HS-5 (cell line): Measurements from ENCODE around the gene TOGARAM2.
"Not testable (repeated sequence)": the region's sequence is repeated elsewhere in the genome, so short reads cannot be mapped to it uniquely, and the experiment has no call there.

ENCODE experiments used
- DNase-seq: peaks from one replicate; pipeline ENCODE4 v3.0.0-alpha.2; 2012; ENCODE audit warnings: low read depth

Gene TOGARAM2

GRCh38 chr2:28977176-28977875 is 3.8 kb upstream of the TOGARAM2 start:
- no peak for DNase-seq

DNA sequence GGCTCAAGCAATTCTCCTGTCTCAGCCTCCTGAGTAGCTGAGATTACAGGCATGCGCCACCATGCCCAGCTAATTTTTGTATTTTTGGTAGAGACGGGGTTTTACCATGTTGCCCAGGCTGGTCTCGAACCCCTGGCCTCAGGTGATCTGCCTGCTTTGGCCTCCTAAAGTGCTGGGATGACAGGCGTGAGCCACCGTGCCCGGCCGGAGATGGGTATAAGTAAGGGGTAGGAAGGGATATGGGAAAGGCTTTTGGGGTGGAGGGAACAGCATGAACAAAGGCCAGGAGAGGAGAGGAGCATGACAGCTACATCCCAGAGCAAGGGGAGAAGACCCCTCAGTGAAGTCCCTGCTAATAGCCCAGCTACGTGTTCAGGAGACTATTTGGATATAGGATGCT is 3.1 kb upstream of the TOGARAM2 start:
- not testable (repeated sequence) for DNase-seq

- no peak for DNase-seq
Observed at GRCh38 chr2:28978606-28979005, 2.5 kb upstream of the TOGARAM2 start.

- DNase-seq: no peak
Observed at GRCh38 chr2:28979041-28979440, 2.1 kb upstream of the TOGARAM2 start.

GRCh38 chr2:28979576-28980366 is 1.3 kb upstream of the TOGARAM2 start:
- DNase-seq: no peak

DNA sequence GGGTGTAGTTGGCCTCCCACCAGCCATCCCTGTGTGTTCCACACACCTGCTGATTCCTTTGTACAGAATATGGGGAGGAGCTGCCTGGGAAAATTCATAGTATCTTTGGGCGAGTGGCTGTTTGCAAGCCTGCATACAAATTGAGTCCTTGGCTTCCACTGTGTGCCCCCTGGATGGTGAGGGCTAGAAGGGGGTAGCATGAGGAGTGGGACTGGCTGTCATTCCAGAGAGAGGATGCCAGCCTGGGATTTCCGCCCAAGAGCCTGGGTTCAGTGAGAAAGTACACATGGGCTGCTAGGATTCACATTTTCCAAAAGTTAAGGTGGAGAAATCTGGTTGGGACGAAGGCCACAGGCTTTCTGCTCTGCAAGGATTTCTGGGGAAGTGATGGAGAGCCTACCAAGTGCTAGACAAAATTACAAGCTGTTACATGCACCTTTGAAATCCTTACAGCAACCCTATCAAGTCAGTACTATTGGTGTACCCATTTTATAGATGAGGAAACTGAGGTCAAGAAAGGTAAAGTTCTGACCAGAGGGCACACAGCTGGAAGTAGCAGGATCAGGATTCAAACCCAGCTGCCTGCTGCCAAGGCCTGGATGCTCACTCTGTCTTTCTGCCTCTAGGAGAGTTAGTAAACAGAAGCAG is 606 bp upstream of the TOGARAM2 start:
- no peak for DNase-seq

DNA sequence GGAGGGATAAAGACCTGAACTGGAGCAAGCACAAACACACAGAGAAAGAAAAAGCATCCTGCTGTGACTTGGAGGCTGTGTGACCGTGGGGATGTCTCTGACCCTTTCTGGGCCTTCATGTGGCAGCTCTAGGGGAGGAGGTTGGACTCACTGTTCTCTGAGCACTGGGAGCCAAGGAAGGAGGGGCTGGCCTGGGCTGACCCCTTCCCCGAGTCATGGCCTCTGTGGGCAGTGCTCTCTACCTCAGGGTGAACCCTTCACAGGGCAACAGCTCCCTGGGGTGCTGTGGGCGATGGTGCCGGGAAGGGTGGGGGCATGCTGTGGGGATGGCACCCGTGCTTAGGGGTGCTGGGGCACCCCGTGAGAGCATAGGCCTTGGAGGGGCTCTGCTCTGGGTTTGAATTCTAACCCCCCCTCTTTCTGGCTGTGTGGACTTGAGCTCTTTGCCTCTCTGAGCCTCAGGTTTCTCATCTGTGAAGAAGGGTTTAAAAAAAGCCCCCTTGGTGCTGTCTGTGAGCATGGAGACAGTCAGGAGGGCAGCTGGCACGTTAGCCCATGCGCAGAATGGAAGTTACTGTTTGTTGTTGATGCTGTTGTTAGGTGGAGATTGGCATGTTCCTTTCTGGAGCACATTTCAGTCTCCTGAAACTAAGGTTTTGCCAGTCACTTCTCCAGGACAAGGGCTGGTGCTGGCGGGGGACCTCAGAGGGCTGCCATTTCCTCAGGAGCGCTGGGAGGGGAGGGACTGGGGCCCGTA is 700 bp downstream of the TOGARAM2 start:
- DNase-seq: no peak

DNA sequence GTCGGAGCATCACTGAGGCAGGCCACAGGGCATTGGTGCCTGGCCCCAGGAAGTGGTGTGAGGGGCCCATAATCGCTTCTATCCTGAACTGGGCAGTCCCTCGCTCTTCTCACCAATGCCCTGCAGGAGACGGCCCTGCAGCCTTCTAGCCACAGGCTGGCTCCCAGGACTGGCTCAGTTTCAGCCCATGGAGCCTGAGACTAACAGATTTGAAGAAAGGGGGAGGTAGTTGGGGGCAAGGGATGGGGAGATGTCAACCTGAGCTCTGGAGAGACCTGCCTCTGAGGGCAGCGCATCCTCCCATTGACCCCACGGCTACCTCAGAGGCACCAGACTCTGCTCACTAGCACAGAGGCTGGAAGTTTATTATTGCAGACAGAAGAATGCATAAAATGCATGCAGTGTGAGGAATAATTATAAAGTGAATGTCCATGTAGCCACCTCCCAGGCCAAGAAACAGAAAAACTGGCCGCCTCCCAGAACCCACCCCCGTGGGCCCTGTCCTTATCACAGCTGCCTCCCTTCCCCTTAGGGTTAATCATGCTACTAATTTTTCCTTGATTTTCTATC is 1.4 kb downstream of the TOGARAM2 start:
- DNase-seq: no peak

GRCh38 chr2:28986429-28986828 is 5.3 kb downstream of the TOGARAM2 start:
- DNase-seq: no peak

GRCh38 chr2:28989973-28990372 is 8.9 kb downstream of the TOGARAM2 start:
- DNase-seq: no peak

DNA sequence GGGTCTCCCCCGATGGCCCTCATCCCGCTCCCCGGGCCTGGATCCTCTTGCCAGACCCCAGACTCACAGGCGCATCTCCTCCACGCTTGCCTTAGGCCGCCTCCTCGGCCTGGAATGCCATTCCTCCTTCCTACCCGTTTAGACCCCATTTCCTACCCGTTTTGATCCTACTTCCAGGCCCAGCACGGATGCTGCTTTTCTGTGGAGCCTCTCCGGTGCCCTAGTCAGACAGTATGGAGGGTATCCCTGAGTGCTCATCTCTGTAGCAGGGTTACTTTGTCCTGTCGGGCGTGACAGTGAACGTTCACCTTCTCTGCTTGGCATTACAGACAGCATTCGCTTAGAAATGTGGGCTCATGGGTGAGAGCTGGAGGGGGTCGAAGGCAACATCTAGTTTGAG is 9.3 kb downstream of the TOGARAM2 start:
- DNase-seq: no peak

DNA sequence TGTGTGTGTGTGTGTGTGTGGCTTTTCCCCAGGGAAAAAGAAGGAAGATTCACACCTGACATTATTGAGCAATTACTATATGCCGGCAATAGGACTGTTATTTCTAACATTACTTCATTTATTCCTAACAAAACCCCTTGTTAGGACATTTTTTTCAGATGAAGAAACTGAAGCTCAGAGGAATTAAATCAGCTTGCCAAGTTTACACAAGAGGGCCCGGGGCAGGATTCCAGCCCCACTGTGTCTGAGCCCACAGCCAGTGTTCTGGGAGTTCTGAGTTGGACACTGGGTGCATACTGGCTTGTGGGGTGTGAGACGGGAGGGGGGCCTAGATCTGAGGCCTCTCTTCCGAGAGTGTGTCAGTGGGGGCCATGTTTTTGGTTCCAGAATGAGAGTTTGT is 9.9 kb downstream of the TOGARAM2 start:
- DNase-seq: no peak

- no peak for DNase-seq
Observed at GRCh38 chr2:28991460-28991859, 10.4 kb downstream of the TOGARAM2 start.

DNA sequence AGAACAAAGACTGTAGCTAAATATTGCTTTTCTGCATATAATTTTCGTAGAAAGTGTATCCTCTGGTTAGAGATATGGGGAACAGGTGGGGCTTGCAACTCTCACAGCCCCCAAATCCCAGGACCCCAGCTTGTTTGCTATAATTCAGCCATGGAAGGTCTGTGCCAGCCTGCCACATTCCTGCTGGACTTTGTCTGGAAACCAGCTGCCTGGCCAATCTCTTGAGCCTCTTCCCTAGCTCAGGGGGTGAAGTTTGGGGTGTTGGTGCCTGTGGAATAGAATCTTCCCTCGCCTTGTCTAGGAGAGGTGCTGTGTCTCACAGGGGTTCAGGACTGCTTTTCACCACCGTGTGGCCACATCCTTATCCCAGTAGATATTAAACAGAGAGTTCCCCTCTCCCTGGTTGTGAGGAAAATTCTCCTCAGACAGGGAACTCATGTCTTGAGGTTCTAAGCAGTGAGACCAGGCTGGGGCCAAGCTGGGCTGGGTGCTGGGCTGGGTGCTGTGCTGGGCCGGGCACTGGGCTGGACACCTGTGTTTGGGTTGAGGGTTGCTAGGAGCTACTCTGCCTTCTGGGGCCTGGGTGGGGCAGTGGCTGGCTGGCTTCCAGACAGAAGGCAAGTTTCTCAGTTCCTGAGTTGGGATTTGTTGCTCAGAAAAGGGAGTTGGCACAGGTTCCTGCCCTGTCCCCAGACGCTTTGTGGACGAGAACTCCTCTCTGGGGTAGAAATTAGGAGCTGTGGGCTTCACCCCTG is 12.3 kb downstream of the TOGARAM2 start:
- DNase-seq: no peak

GRCh38 chr2:28994074-28994473 is 13.0 kb downstream of the TOGARAM2 start:
- no peak for DNase-seq

- DNase-seq: no peak
Observed at GRCh38 chr2:28994679-28995078, 13.6 kb downstream of the TOGARAM2 start.

DNA sequence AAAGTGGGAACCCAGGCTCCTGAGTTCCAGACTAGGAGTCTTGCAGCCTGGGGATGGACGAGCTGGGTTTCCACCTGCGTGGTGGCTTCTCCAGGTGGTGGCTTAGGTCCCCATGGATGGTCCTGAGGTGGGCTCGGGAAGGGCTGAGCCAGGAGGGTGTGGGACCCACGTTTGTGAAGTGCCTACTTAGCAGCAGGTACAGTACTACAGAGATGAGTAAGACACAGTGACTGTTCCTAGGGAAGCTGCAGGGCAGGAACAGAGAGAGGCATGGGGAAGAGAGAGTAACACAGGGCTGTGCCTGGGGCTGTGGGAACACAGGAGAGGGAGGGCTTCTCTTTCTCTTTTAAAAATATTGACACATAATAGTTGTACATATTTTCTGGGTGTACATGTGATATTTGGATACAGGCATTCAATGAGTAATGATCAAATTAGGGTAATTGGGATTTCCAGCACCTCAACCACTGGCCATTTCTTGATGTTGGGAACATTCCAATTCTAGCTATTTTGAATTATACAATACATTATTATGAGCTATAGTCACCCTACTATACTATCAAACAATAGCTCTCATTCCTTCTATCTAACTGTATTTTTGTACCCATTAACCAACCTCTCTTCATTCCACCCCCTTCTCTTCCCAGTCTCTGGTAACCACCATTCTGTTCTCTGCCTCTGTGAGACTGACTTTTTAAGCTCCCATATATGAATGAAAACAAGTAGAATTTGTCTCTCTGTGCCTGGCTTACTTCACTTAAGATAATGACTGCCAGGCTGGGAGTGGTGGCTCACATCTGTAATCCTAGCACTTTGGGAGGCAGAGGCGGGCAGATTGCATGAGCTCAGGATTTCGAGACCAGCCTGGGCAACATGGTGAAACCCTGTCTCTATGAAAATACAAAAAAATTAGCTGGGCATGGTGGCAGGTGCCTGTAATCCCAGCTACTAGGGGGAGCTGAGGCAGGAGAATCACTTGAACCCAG is 15.0 kb downstream of the TOGARAM2 start:
- DNase-seq: no peak

DNA sequence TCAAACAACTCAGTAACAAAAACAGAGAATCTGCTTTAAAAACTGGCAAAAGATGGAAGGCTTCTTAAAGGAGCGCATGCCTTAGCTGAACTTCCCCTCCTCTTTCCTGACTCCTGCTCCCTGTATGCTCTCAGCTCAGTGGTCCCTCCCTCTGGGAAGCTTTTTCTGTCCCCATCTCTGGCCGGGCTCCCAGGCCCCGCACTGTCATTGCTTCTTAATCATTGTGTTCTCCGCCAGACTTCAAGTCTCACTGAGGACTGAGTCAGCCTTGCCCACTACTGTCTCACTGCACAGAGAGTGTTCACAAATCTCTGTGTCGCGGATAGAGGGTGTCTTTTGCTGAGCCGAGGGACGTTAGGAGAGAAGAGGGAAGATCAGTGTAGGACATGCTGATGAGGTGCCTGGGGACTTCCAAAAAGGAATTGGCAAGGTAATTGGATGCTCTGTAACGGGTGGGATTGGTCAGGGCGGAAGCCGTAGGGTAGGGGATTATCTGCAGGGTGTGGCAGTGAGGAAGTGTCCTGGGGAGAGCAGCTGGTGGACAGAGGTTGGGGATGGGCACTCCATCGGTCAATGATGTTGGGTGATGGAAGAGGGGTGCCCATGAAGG is 16.2 kb downstream of the TOGARAM2 start:
- DNase-seq: no peak

- DNase-seq: no peak
Observed at GRCh38 chr2:28997847-28998735, 17.0 kb downstream of the TOGARAM2 start.
